ENCODE measurements around the gene MBTPS1.

MBTPS1 gene

GRCh38 chr16:84053237-84053636 is 63.5 kb downstream of the MBTPS1 start:
- DNase-seq (ENCODE audit: low read depth, low spot score): no peak

- DNase-seq (ENCODE audit: low read depth, low spot score): no peak
Measured at GRCh38 chr16:84052071-84052622, 64.6 kb downstream of the MBTPS1 start.

GRCh38 chr16:84050316-84050715 is 66.4 kb downstream of the MBTPS1 start:
- DNase-seq (ENCODE audit: low read depth, low spot score): no peak

GRCh38 chr16:84049403-84050060 is 67.2 kb downstream of the MBTPS1 start:
- DNase-seq (ENCODE audit: low read depth, low spot score): no peak

- DNase-seq (ENCODE audit: low read depth, low spot score): no peak
Measured at GRCh38 chr16:84048871-84049270, 67.9 kb downstream of the MBTPS1 start.

GRCh38 chr16:84048270-84048669 is 68.5 kb downstream of the MBTPS1 start:
- no peak for DNase-seq (ENCODE audit: low read depth, low spot score)

- no peak for DNase-seq (ENCODE audit: low read depth, low spot score)
Measured at GRCh38 chr16:84047626-84048025, 69.1 kb downstream of the MBTPS1 start.

- DNase-seq (ENCODE audit: low read depth, low spot score): no peak
Measured at GRCh38 chr16:84047206-84047605, 69.5 kb downstream of the MBTPS1 start.

GRCh38 chr16:84045818-84046470 is 70.8 kb downstream of the MBTPS1 start:
- DNase-seq (ENCODE audit: low read depth, low spot score): no peak

- DNase-seq (ENCODE audit: low read depth, low spot score): no peak
Measured at GRCh38 chr16:84045001-84045817, 71.5 kb downstream of the MBTPS1 start.

GRCh38 chr16:84044118-84044488 is 72.6 kb downstream of the MBTPS1 start:
- DNase-seq (ENCODE audit: low read depth, low spot score): no peak

- no peak for DNase-seq (ENCODE audit: low read depth, low spot score)
Measured at GRCh38 chr16:84043486-84044117, 73.1 kb downstream of the MBTPS1 start.

- DNase-seq (ENCODE audit: low read depth, low spot score): no peak
Measured at GRCh38 chr16:84042879-84043485, 73.8 kb downstream of the MBTPS1 start.

GRCh38 chr16:84042308-84042878 is 74.3 kb downstream of the MBTPS1 start, which contains the start of gene SLC38A8:
SLC38A8 (minus strand) TSS chr16:84042795; CDS start chr16:84042157, 638 bp downstream.
- DNase-seq (ENCODE audit: low read depth, low spot score): no peak

- no peak for DNase-seq (ENCODE audit: low read depth, low spot score)
Measured at GRCh38 chr16:84041881-84042280, 74.9 kb downstream of the MBTPS1 start.

GRCh38 chr16:84040823-84041820 is 75.6 kb downstream of the MBTPS1 start:
- DNase-seq (ENCODE audit: low read depth, low spot score): no peak

- no peak for DNase-seq (ENCODE audit: low read depth, low spot score)
Measured at GRCh38 chr16:84040226-84040822, 76.4 kb downstream of the MBTPS1 start.

- DNase-seq (ENCODE audit: low read depth, low spot score): no peak
Measured at GRCh38 chr16:84039696-84040095, 77.0 kb downstream of the MBTPS1 start.

- no peak for DNase-seq (ENCODE audit: low read depth, low spot score)
Measured at GRCh38 chr16:84038469-84038868, 78.3 kb downstream of the MBTPS1 start.
